OCI-LY1 (cell line): ENCODE results near the gene BRD4.

Experiments used
- H2AFZ ChIP-seq: fragments of 200-600 bp; sonication (generic), shearing (Covaris generic); 2 replicates; pipeline ENCODE4 v1.6.0; 2014; ENCODE audit warnings: antibody characterized with exemption, mild to moderate bottlenecking, low read length
- H3F3A ChIP-seq: fragments of 200-600 bp; sonication (generic), shearing (Covaris generic); 2 replicates; pipeline ENCODE4 v1.6.0; 2014; ENCODE audit warnings: mild to moderate bottlenecking, antibody characterized with exemption, low read length, moderate library complexity; ENCODE audit not compliant: insufficient read depth
- H3K27ac ChIP-seq: fragments of 200-600 bp; sonication (generic); 2 replicates; pipeline ENCODE4 v1.5.1; 2014; ENCODE audit warnings: low read length, mixed run types, mild to moderate bottlenecking, low read depth; ENCODE audit not compliant: poor library complexity, severe bottlenecking
- H3K27me3 ChIP-seq: fragments of 200-600 bp; sonication (generic); 2 replicates; pipeline ENCODE4 v1.6.0; 2014; ENCODE audit warnings: antibody characterized with exemption, mild to moderate bottlenecking, low read length, moderate library complexity; ENCODE audit not compliant: insufficient read depth
- H3K36me3 ChIP-seq: fragments of 200-600 bp; sonication (generic); 2 replicates; pipeline ENCODE4 v1.6.1; 2014; ENCODE audit warnings: mild to moderate bottlenecking, antibody characterized with exemption, low read length, moderate library complexity, mixed read lengths; ENCODE audit not compliant: insufficient read depth
- H3K4me1 ChIP-seq: fragments of 200-600 bp; sonication (generic); 2 replicates; pipeline ENCODE4 v1.5.1; 2014; ENCODE audit warnings: mild to moderate bottlenecking, low read length, moderate library complexity; ENCODE audit not compliant: insufficient read depth, severe bottlenecking
- H3K4me2 ChIP-seq: fragments of 200-600 bp; sonication (generic), shearing (Covaris generic); 2 replicates; pipeline ENCODE4 v1.6.1; 2014; ENCODE audit warnings: low read length
- H3K4me3 ChIP-seq: fragments of 200-600 bp; sonication (generic); 2 replicates; pipeline ENCODE4 v1.5.1; 2014; ENCODE audit warnings: low read length, low read depth, mild to moderate bottlenecking, mixed read lengths; ENCODE audit not compliant: poor library complexity, severe bottlenecking
- H3K79me2 ChIP-seq: fragments of 200-600 bp; shearing (Covaris generic); 2 replicates; pipeline ENCODE4 v1.6.1; 2016; ENCODE audit warnings: mixed run types, low read length, mixed read lengths; ENCODE audit not compliant: insufficient read depth
- H3K9ac ChIP-seq: fragments of 200-600 bp; sonication (generic), shearing (Covaris generic); 2 replicates; pipeline ENCODE4 v1.6.1; 2014; ENCODE audit warnings: mild to moderate bottlenecking, low read length, mixed read lengths
- H3K9me2 ChIP-seq: fragments of 200-600 bp; sonication (generic), shearing (Covaris generic); 2 replicates; pipeline ENCODE4 v1.6.1; 2014; ENCODE audit warnings: low read depth, mild to moderate bottlenecking, low read length, mixed read lengths
- H3K9me3 ChIP-seq: fragments of 200-600 bp; shearing (Covaris generic); 2 replicates; pipeline ENCODE4 v1.6.1; 2014; ENCODE audit warnings: low read length, mixed read lengths
- H4K20me1 ChIP-seq: fragments of 200-600 bp; sonication (generic), shearing (Covaris generic); 2 replicates; pipeline ENCODE4 v1.6.0; 2016; ENCODE audit warnings: mild to moderate bottlenecking, low read length; ENCODE audit not compliant: insufficient read depth
- CTCF ChIP-seq: fragments of 200-600 bp; sonication (generic), shearing (Covaris generic); IDR thresholded peaks from 2 replicates; pipeline ENCODE4 v1.5.1; 2017; ENCODE audit warnings: mild to moderate bottlenecking, antibody characterized with exemption, low read length, moderate library complexity, mixed read lengths
- EZH2 ChIP-seq: fragments of 200-600 bp; sonication (generic), shearing (Covaris generic); IDR thresholded peaks from 2 replicates; pipeline ENCODE4 v1.8.0; 2017; ENCODE audit warnings: borderline replicate concordance, mixed run types, mild to moderate bottlenecking, antibody characterized with exemption, low read length, moderate library complexity, mixed read lengths

Gene BRD4

GRCh38 chr19:15300533-15301197, 31.7 kb downstream of the BRD4 start:
- Histone ChIP-seq H3F3A (no peaks in the 10 kb centered on the region), H3K4me2 (no peak overlapping the region), H3K27me3 (no peaks in the 10 kb centered on the region), H3K36me3 (peaks cover 11% of the 10 kb centered on the region), H3K79me2 (peaks cover 93% of the 10 kb centered on the region), H3K4me1 (peaks cover 86% of the 10 kb centered on the region), H4K20me1 (no peaks in the 10 kb centered on the region), H3K9me3 (no peaks in the 10 kb centered on the region), H3K9ac (no peak overlapping the region), H3K9me2 (no peaks in the 10 kb centered on the region), H3K4me3 (no peak overlapping the region), H3K27ac (peak overlapping the region; percentile 30), H2AFZ (no peak overlapping the region)
- TF ChIP-seq EZH2 (no peak), CTCF (no peak)

- Histone ChIP-seq H3K9me3 (no peaks in the 10 kb centered on the region), H3K9ac (no peak overlapping the region), H3K36me3 (peaks cover 17% of the 10 kb centered on the region), H3K27me3 (no peaks in the 10 kb centered on the region), H3K27ac (peak overlapping the region; percentile 73), H3K79me2 (peaks cover 93% of the 10 kb centered on the region), H3K9me2 (no peaks in the 10 kb centered on the region), H3K4me3 (no peak overlapping the region), H4K20me1 (no peaks in the 10 kb centered on the region), H3F3A (no peaks in the 10 kb centered on the region), H3K4me1 (peaks cover 85% of the 10 kb centered on the region), H3K4me2 (no peak overlapping the region; the same call in 1 of the 2 replicates), H2AFZ (no peak overlapping the region)
- TF ChIP-seq CTCF, result no peak
- TF ChIP-seq EZH2, result no peak
Observed at GRCh38 chr19:15299568-15300409, 32.5 kb downstream of the BRD4 start.

- Histone ChIP-seq H3K4me3 (no peak overlapping the region), H3K4me2 (peak overlapping the region; percentile 17; the same call in 1 of the 2 replicates), H3F3A (no peaks in the 10 kb centered on the region), H3K79me2 (peaks cover 93% of the 10 kb centered on the region), H3K4me1 (peaks cover 85% of the 10 kb centered on the region), H3K9me2 (no peaks in the 10 kb centered on the region), H4K20me1 (no peaks in the 10 kb centered on the region), H3K9me3 (no peaks in the 10 kb centered on the region), H2AFZ (no peak overlapping the region), H3K9ac (no peak overlapping the region), H3K27ac (peak overlapping the region; percentile 73), H3K27me3 (no peaks in the 10 kb centered on the region), H3K36me3 (peaks cover 17% of the 10 kb centered on the region)
- TF ChIP-seq CTCF (no peak), EZH2 (no peak)
Observed at GRCh38 chr19:15298847-15299567, 33.3 kb downstream of the BRD4 start.
